GM19324 (cell line): ENCODE results near the gene DIS3L2.
"Not testable (repeated sequence)": the region's sequence is repeated elsewhere in the genome, so short reads cannot be mapped to it uniquely, and the experiment has no call there.

Experiments
- ATAC-seq: cut with Tn5 transposase; IDR thresholded peaks from one replicate; pipeline ENCODE4 v1.9.1; 2021; ENCODE audit warnings: mild to moderate bottlenecking, moderate library complexity; ENCODE audit not compliant: unreplicated experiment, low FRiP score

Gene DIS3L2

GRCh38 chr2:232376260-232376659 is 414.7 kb downstream of the DIS3L2 start:
- no peak for ATAC-seq

- no peak for ATAC-seq
Measured at GRCh38 chr2:232376713-232377112, 415.2 kb downstream of the DIS3L2 start.

- ATAC-seq, result no peak
Measured at GRCh38 chr2:232377319-232377718, 415.8 kb downstream of the DIS3L2 start.

- ATAC-seq, result no peak
Measured at GRCh38 chr2:232377841-232378734, 416.6 kb downstream of the DIS3L2 start.

GRCh38 chr2:232378735-232379151 is 417.2 kb downstream of the DIS3L2 start, which contains the start of gene ALPP:
TSS of gene ALPP (plus strand) at chr2:232378751. CDS start at chr2:232378803, 52 bp downstream.
- ATAC-seq, result not testable (repeated sequence)

GRCh38 chr2:232379610-232380590 is 418.4 kb downstream of the DIS3L2 start:
- not testable (repeated sequence) for ATAC-seq

- not testable (repeated sequence) for ATAC-seq
Measured at GRCh38 chr2:232381204-232382031, 419.9 kb downstream of the DIS3L2 start.

- ATAC-seq, result no peak
Measured at GRCh38 chr2:232382331-232383225, 421.1 kb downstream of the DIS3L2 start.

GRCh38 chr2:232384466-232384865 is 423.0 kb downstream of the DIS3L2 start:
- no peak for ATAC-seq

- not testable (repeated sequence) for ATAC-seq
Measured at GRCh38 chr2:232385058-232385457, 423.5 kb downstream of the DIS3L2 start.

- no peak for ATAC-seq
Measured at GRCh38 chr2:232385660-232386489, 424.4 kb downstream of the DIS3L2 start.

GRCh38 chr2:232386490-232386739 is 424.9 kb downstream of the DIS3L2 start:
- no peak for ATAC-seq
